GM12875 (cell line): Measurements from ENCODE around the gene PEX12.
"Not testable (repeated sequence)": the region's sequence is repeated elsewhere in the genome, so short reads cannot be mapped to it uniquely, and the experiment has no call there.

Experiments used
- H3K4me3 ChIP-seq: one replicate; pipeline ENCODE4 v1.5.1; 2011; ENCODE audit warnings: low read depth, low read length, control low read depth
- CTCF ChIP-seq: IDR thresholded peaks from 2 replicates; pipeline ENCODE4 v1.5.1; 2011; ENCODE audit warnings: low read depth, mild to moderate bottlenecking, control low read depth, inconsistent platforms, low read length, moderate library complexity, borderline replicate concordance; ENCODE audit not compliant: insufficient read depth

PEX12 gene

GRCh38 chr17:35537601-35538141 is 40.7 kb downstream of the PEX12 start, which contains the start of gene SLFN12L:
Gene SLFN12L, minus strand, starts transcription at chr17:35537678. Its CDS starts 15,314 bp downstream, at chr17:35522364.
- no peak within 1 kb of the TSS for H3K4me3 ChIP-seq
- no peak for TF ChIP-seq CTCF

- no peak for TF ChIP-seq CTCF
- no peak overlapping the region for H3K4me3 ChIP-seq
These were observed 41.7 kb downstream of the PEX12 start for GRCh38 chr17:35536664-35537171.

GRCh38 chr17:35535406-35535805 is 43.0 kb downstream of the PEX12 start:
- not testable (repeated sequence) for H3K4me3 ChIP-seq

- TF ChIP-seq CTCF: no peak
- no peak overlapping the region for H3K4me3 ChIP-seq
These were observed 43.7 kb downstream of the PEX12 start for GRCh38 chr17:35534576-35535093.

GRCh38 chr17:35531160-35531559 is 47.2 kb downstream of the PEX12 start:
- TF ChIP-seq CTCF: no peak
- no peak overlapping the region for H3K4me3 ChIP-seq

GRCh38 chr17:35529866-35530265 is 48.5 kb downstream of the PEX12 start:
- TF ChIP-seq CTCF: no peak
- H3K4me3 ChIP-seq: no peak overlapping the region

GRCh38 chr17:35529326-35529725 is 49.0 kb downstream of the PEX12 start:
- H3K4me3 ChIP-seq: not testable (repeated sequence)
